ENCODE measurements around the gene TPCN1. TPM values are rescaled to one million over a fixed set of nuclear protein-coding genes. Genes with fewer than 3 reads are reported as not detected.

TPCN1 gene
- total RNA-seq, 1 experiment from 2014 or later = 13.5 TPM

GRCh38 chr12:113231235-113232088, 10.2 kb downstream of the TPCN1 start:
- WGBS (ENCODE audit: extremely low coverage, insufficient read length, low lambda C conversion rate) = no CpG with 5 or more reads among the region's 8 CpGs

More at GRCh38 chr12:113231235-113232088, 10.2 kb downstream of the TPCN1 start:
- Histone ChIP-seq H2AFZ (ENCODE audit: low read length) (no peak overlapping the region), H2AK5ac (ENCODE audit: insufficient read length, low read length) (no peak overlapping the region), H4K20me1 (ENCODE audit: control insufficient read depth, insufficient read depth, insufficient read length) (no peaks in the 10 kb centered on the region), H3K79me2 (ENCODE audit: insufficient read depth, low read length) (no peaks in the 10 kb centered on the region), H3T11ph (ENCODE audit: low read length) (no peak overlapping the region), H2BK20ac (ENCODE audit: low read depth, low read length, poor library complexity, severe bottlenecking) (no peak overlapping the region), H3K56ac (ENCODE audit: insufficient read length, low read depth, low read length) (no peak overlapping the region), H3K23me2 (ENCODE audit: insufficient read length, low read depth, low read length, poor library complexity, severe bottlenecking) (no peaks in the 10 kb centered on the region), H2BK120ac (ENCODE audit: low read depth, low read length, poor library complexity, severe bottlenecking) (no peak overlapping the region), H3K4me2 (ENCODE audit: insufficient read depth, insufficient read length, low read length) (no peak overlapping the region), H2BK15ac (ENCODE audit: low read depth, low read length) (no peak overlapping the region), H2BK12ac (ENCODE audit: insufficient read length, low read depth, low read length) (no peak overlapping the region), H3K27ac (ENCODE audit: insufficient read length, low read depth, low read length) (no peak overlapping the region), H4K91ac (ENCODE audit: insufficient read length, low read depth, low read length) (no peak overlapping the region), H3K23ac (ENCODE audit: insufficient read length, low read depth, low read length) (no peak overlapping the region), H3K4ac (ENCODE audit: low read depth, low read length) (no peak overlapping the region), H3K9me3 (ENCODE audit: control insufficient read depth, low read depth, low read length) (no peaks in the 10 kb centered on the region), H3K14ac (ENCODE audit: insufficient read depth, low read length) (peak overlapping the region; percentile 21), H4K5ac (ENCODE audit: insufficient read length, low read depth, low read length) (no peak overlapping the region), H3K79me1 (ENCODE audit: insufficient read depth, low read depth, low read length, poor library complexity, severe bottlenecking) (no peaks in the 10 kb centered on the region), H3K9ac (ENCODE audit: extremely low read depth, insufficient read length, low read length) (no peak overlapping the region), H3K27me3 (ENCODE audit: insufficient read depth, low read length) (no peaks in the 10 kb centered on the region), H2BK5ac (ENCODE audit: insufficient read length, low read length) (no peak overlapping the region), H3K4me1 (ENCODE audit: insufficient read depth, low read length) (peaks cover 6% of the 10 kb centered on the region; the same call in 1 of the 2 replicates), H4K8ac (replicated peaks; ENCODE audit: insufficient read length, low read depth, low read length) (no peak overlapping the region), H3K18ac (ENCODE audit: insufficient read length, low read depth, low read length) (peak overlapping the region; percentile 87)
- no peak overlapping the region for H3K4me3 Mint-ChIP-seq
- H3K27ac Mint-ChIP-seq = peak overlapping the region in 1 of 3 experiments; percentile 93; a peak in 3 of 7 replicates
- no peak for TF ChIP-seq CTCF (conservative IDR thresholded peaks at IDR 0.05)
- DNase-seq = peak; percentile 63
- peaks cover 30 to 31% of the 10 kb centered on the region in 2 experiments for H3K4me1 Mint-ChIP-seq
- H3K27me3 Mint-ChIP-seq (ENCODE audit: low read depth) = no peaks in the 10 kb centered on the region
- H3K36me3 Mint-ChIP-seq (ENCODE audit: insufficient read depth in 1 of 3, low read depth in 3 of 3) = peaks cover 29 to 38% (median 32%) of the 10 kb centered on the region in 3 experiments
- H3K9me3 Mint-ChIP-seq = peaks cover 0 to 3% of the 10 kb centered on the region in 2 experiments; a peak in 2 of 5 replicates

Measured in H9 (cell line).